Natural killer cell (primary cell): ENCODE results near the gene SH3TC2. TPM values are rescaled to one million over a fixed set of nuclear protein-coding genes. Genes with fewer than 3 reads are reported as not detected.

Source experiments
- ATAC-seq, 3 donors: fragments of 150-1000 bp in 2 of 3; fragments of 200-7000 bp in 1 of 3; cut with Tn5 transposase; 1 replicate in 1 of 3; 2 replicates in 2 of 3; pipeline ENCODE4 v1.10.0; 2021; ENCODE audit warnings: mild to moderate bottlenecking in 2 of 3, moderate library complexity in 2 of 3
- DNase-seq, 2 donors: peaks; one replicate each; pipeline versions ENCODE4 v3.0.0 to v3.0.0-alpha.2; 2013 to 2021; ENCODE audit warnings: mixed read lengths in 1 of 2
- H3K27ac ChIP-seq: one replicate; pipeline ENCODE4 v1.5.1; 2013; ENCODE audit warnings: mild to moderate bottlenecking, low read length
- H3K27me3 ChIP-seq: one replicate; pipeline ENCODE4 v1.6.1; 2013; ENCODE audit warnings: low read length; ENCODE audit not compliant: control insufficient read depth, insufficient read depth
- H3K36me3 ChIP-seq: one replicate; pipeline ENCODE4 v1.6.1; 2013; ENCODE audit warnings: low read length; ENCODE audit not compliant: control insufficient read depth, insufficient read depth
- H3K4me1 ChIP-seq: one replicate; pipeline ENCODE4 v1.6.1; 2013; ENCODE audit warnings: low read length; ENCODE audit not compliant: control insufficient read depth, insufficient read depth
- H3K4me3 ChIP-seq: one replicate; pipeline ENCODE4 v1.5.1; 2013; ENCODE audit warnings: low read length
- H3K9me3 ChIP-seq: one replicate; pipeline ENCODE4 v1.6.1; 2013; ENCODE audit warnings: low read length; ENCODE audit not compliant: control insufficient read depth, insufficient read depth
- H3K27ac Mint-ChIP-seq, 2 donors: one replicate each; pipeline ENCODE4 v1.8.0; 2022; ENCODE audit warnings: mild to moderate bottlenecking in 2 of 2, mixed read lengths in 2 of 2, moderate library complexity in 1 of 2
- H3K27me3 Mint-ChIP-seq, 2 donors: one replicate each; pipeline ENCODE4 v1.8.0; 2022; ENCODE audit warnings: low read depth in 2 of 2, mixed read lengths in 2 of 2
- H3K36me3 Mint-ChIP-seq: one replicate; pipeline ENCODE4 v1.8.0; 2022; ENCODE audit warnings: mixed read lengths
- H3K4me1 Mint-ChIP-seq, 2 donors: one replicate each; pipeline ENCODE4 v1.8.0; 2022; ENCODE audit warnings: mixed read lengths in 2 of 2
- H3K4me3 Mint-ChIP-seq: one replicate; pipeline ENCODE4 v1.8.0; 2022; ENCODE audit warnings: mild to moderate bottlenecking, moderate library complexity, mixed read lengths
- H3K9me3 Mint-ChIP-seq, 2 donors: one replicate each; pipeline ENCODE4 v1.8.0; 2022; ENCODE audit warnings: mixed read lengths in 2 of 2
- CTCF ChIP-seq: fragments of 200-600 bp; IDR thresholded peaks from one replicate; pipeline ENCODE4 v1.8.0; 2022; ENCODE audit warnings: antibody characterized with exemption
- WGBS: methylation state at CpG from one replicate; pipeline ENCODE4 v1.1.7; 2013; ENCODE audit warnings: missing lambda C conversion rate; ENCODE audit not compliant: insufficient coverage; 5-methylcytosine and 5-hydroxymethylcytosine counted together
- intact Hi-C: fragments of 100-400 bp; cut with micrococcal nuclease; formaldehyde crosslinking; loops from one replicate; pipeline ENCODE4 v1.14.2; 2022
- total RNA-seq, 4 donors: library from RNA; stranded (reverse); fragments of 120-200 nt in 1 of 4; gene quantifications; one replicate each; pipeline versions ENCODE4 v1.2.3 to v1.2.4, GENCODE V29; 2013 to 2022

SH3TC2 gene
- total RNA-seq, 3 donors from 2014 or later (not counting 1 experiment from before 2014, with no cell fraction given), result 0.11 to 0.68 (median 0.58) TPM

GRCh38 chr5:149039506-149039905 lies 23.4 kb downstream of the SH3TC2 start:
- WGBS, result 41% methylated on average over 2 of the region's 2 CpGs
- no peaks in the 10 kb centered on the region for H3K36me3 Mint-ChIP-seq
- no peak for ATAC-seq
- no peak for TF ChIP-seq CTCF
- no peaks in the 10 kb centered on the region for H3K36me3 ChIP-seq
- peaks cover 25 to 36% of the 10 kb centered on the region in 2 donors for H3K4me1 Mint-ChIP-seq
- no peak overlapping the region for H3K4me3 ChIP-seq
- no peaks in the 10 kb centered on the region for H3K27me3 ChIP-seq
- H3K4me3 Mint-ChIP-seq, result no peak overlapping the region
- no peak overlapping the region for H3K27ac Mint-ChIP-seq
- no peak for DNase-seq
- no peaks in the 10 kb centered on the region for H3K9me3 Mint-ChIP-seq
- H3K9me3 ChIP-seq, result no peaks in the 10 kb centered on the region
- intact Hi-C loops, result no loop called here
- no peak overlapping the region for H3K27ac ChIP-seq
- peaks cover 9% of the 10 kb centered on the region for H3K4me1 ChIP-seq
- H3K27me3 Mint-ChIP-seq, result peaks cover 6 to 7% of the 10 kb centered on the region in 2 donors

GRCh38 chr5:149038336-149039080 lies 24.4 kb downstream of the SH3TC2 start:
- TF ChIP-seq CTCF, result no peak

GRCh38 chr5:149037817-149038216 lies 25.0 kb downstream of the SH3TC2 start:
- ATAC-seq, result peak; percentile 30 to 63 (median 46)
- no peaks in the 10 kb centered on the region for H3K9me3 ChIP-seq
- Mint-ChIP-seq H3K27me3 (no peaks in the 10 kb centered on the region), H3K27ac (peak overlapping the region in 1 of 2 donors; percentile 62), H3K4me1 (peaks cover 25 to 36% of the 10 kb centered on the region in 2 donors), H3K9me3 (no peaks in the 10 kb centered on the region), H3K4me3 (peak overlapping the region; percentile 21), H3K36me3 (no peaks in the 10 kb centered on the region)
- no peaks in the 10 kb centered on the region for H3K27me3 ChIP-seq
- H3K4me1 ChIP-seq, result peaks cover 9% of the 10 kb centered on the region
- TF ChIP-seq CTCF, result no peak
- no peak overlapping the region for H3K27ac ChIP-seq
- no peak for DNase-seq
- intact Hi-C loops, result no loop called here
- WGBS, result 0% methylated on average over 3 of the region's 3 CpGs
- no peak overlapping the region for H3K4me3 ChIP-seq
- H3K36me3 ChIP-seq, result no peaks in the 10 kb centered on the region

More at GRCh38 chr5:149038336-149039080, 24.4 kb downstream of the SH3TC2 start:
- no peaks in the 10 kb centered on the region for H3K36me3 ChIP-seq
- H3K4me1 ChIP-seq, result peaks cover 9% of the 10 kb centered on the region
- H3K4me3 Mint-ChIP-seq, result no peak overlapping the region
- no peaks in the 10 kb centered on the region for H3K9me3 Mint-ChIP-seq
- H3K27ac Mint-ChIP-seq, result peak overlapping the region in 1 of 2 donors; percentile 62
- WGBS, result 96% methylated on average over 5 of the region's 6 CpGs
- H3K4me3 ChIP-seq, result no peak overlapping the region
- H3K27me3 ChIP-seq, result no peaks in the 10 kb centered on the region
- DNase-seq (no peak), ATAC-seq (no peak)
- no peak overlapping the region for H3K27ac ChIP-seq
- H3K4me1 Mint-ChIP-seq, result peaks cover 25 to 36% of the 10 kb centered on the region in 2 donors
- H3K9me3 ChIP-seq, result no peaks in the 10 kb centered on the region
- intact Hi-C loops, result no loop called here
- no peaks in the 10 kb centered on the region for H3K36me3 Mint-ChIP-seq
- no peaks in the 10 kb centered on the region for H3K27me3 Mint-ChIP-seq
